BLaER1 treated with 17β-estradiol and CSF1 and Interleukin-3, amounts not matched to agents 10 nM and 100 nM (cell line): Measurements from ENCODE around the gene SZT2.

ENCODE experiments used
- H3K27ac ChIP-seq, 11 experiments: shearing (Covaris generic); formaldehyde crosslinking; 2 replicates each; pipeline ENCODE4 v1.8.1; 2022
- H3K27me3 ChIP-seq, 11 experiments: shearing (Covaris generic); formaldehyde crosslinking; 2 replicates each; pipeline ENCODE4 v1.8.1; 2022
- H3K36me3 ChIP-seq, 11 experiments: shearing (Covaris generic); formaldehyde crosslinking; 2 replicates each; pipeline ENCODE4 v1.8.1; 2022
- H3K4me1 ChIP-seq, 10 experiments: shearing (Covaris generic); formaldehyde crosslinking; 2 replicates each; pipeline ENCODE4 v1.8.1; 2022
- H3K4me2 ChIP-seq, 11 experiments: shearing (Covaris generic); formaldehyde crosslinking; 2 replicates each; pipeline ENCODE4 v1.8.1; 2022
- H3K4me3 ChIP-seq, 10 experiments: shearing (Covaris generic); formaldehyde crosslinking; 2 replicates each; pipeline ENCODE4 v1.8.1; 2022
- H3K9ac ChIP-seq, 11 experiments: shearing (Covaris generic); formaldehyde crosslinking; 2 replicates each; pipeline ENCODE4 v1.8.1; 2022
- H3K9me3 ChIP-seq, 11 experiments: shearing (Covaris generic); formaldehyde crosslinking; replicated peaks in 1 of 11; 2 replicates each; pipeline ENCODE4 v1.8.1; 2022
- H4K20me1 ChIP-seq, 11 experiments: shearing (Covaris generic); formaldehyde crosslinking; 2 replicates each; pipeline ENCODE4 v1.8.1; 2022
- Cebpa-rat ChIP-seq, 11 experiments: shearing (Covaris generic); IDR thresholded peaks; 2 replicates each; pipeline ENCODE4 v1.8.1; 2022

Gene SZT2

DNA sequence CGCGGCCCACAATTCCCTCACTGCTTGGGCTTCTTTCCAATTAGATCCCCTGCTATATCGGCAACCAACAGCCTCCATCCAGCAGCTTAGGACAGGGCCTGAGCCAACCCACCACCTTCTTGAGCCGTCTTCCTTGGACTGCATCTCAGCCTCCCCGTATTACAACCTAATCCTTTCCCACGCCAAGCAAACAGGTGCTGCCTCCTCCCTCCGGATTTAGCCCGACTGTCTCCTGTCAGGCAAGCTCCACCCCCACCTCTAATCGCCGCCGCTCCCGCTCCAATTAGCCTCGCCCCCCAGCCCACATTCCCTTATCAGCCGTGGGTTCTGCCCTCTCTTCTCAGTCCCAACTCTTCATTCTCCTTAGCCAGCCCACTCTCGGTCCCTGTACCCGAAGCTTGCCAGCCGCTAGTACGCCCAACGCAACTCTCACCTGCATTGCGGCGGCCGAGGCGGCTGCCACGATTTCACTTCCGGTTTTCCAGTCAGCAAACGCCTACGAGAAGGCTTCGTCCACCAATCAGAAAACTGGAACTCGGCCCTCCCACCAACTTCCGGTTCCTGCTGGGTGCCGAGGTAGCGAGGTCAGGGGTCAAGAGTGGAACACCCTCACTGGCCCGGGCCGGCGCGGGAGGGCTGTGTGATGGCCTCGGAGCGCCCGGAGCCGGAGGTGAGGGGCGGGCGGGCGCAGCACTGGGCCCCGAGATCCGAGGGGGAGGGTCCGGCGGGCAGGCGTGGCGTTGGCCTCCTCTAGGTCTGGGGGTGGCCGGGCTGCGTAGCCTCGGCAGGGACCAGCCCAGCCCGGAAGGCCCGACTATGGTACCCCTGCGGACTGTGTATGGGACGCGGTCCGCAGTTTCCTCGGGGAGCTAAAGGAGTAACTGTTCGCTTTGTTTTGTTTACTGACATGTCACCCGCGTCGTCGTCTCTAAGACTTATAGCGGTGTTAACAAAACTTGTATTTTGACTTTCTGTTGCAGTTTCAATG is at the start of gene SZT2, which contains the start of gene MED8:
Gene SZT2, plus strand, starts transcription at position 574 of the 988 bp plus-strand sequence. Its CDS starts 70 bp downstream, at position 644.
Gene MED8, minus strand, starts transcription at position 475 of the 988 bp plus-strand sequence. Its CDS starts 36 bp downstream, at position 439.
- TF ChIP-seq Cebpa-rat (IDR thresholded peaks at IDR 0.05) = no peak
- peaks cover 22 to 32% (median 26%) of the 10 kb centered on the region in 10 experiments for H3K4me1 ChIP-seq
- H4K20me1 ChIP-seq = peaks cover 0 to 27% (median 7%) of the 10 kb centered on the region in 11 experiments; a peak in 10 of 22 replicates
- no peaks in the 10 kb centered on the region for H3K27me3 ChIP-seq
- H3K9me3 ChIP-seq = no peaks in the 10 kb centered on the region
- H3K4me3 ChIP-seq = peak within 1 kb of the TSS; percentile 71 to 96 (median 88)
- peak within 1 kb of the TSS; percentile 78 to 89 (median 85) for H3K9ac ChIP-seq
- peaks cover 34 to 56% (median 43%) of the 10 kb centered on the region in 11 experiments for H3K36me3 ChIP-seq
- H3K4me2 ChIP-seq = peak within 1 kb of the TSS; percentile 82 to 97 (median 91)
- H3K27ac ChIP-seq = peak within 1 kb of the TSS; percentile 70 to 87 (median 82)

DNA sequence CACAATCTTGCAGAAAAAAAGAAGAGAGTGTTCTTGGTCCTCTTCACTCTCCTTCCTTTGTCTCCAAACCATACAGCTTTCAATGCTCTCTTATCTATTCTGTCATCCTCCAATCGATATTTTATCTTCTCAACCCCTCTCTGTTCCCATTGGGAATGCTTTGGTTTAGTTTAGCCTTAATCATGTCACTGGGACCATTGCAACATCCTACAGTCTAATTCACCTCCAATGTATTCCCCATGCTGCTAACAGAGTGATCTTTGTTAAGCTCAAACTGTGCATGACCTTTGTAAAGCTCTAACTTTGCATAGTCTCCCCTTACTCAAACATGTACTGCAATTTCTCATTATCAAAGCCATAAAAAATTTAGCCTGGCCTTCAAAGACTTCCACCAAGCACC is 49.1 kb upstream of the SZT2 start:
- peaks cover 4 to 17% (median 9%) of the 10 kb centered on the region in 10 experiments; a peak in 14 of 20 replicates for H3K4me1 ChIP-seq
- no peaks in the 10 kb centered on the region for H3K36me3 ChIP-seq
- H3K27ac ChIP-seq = no peak overlapping the region
- no peak overlapping the region for H3K4me3 ChIP-seq
- H3K9ac ChIP-seq = no peak overlapping the region
- no peak overlapping the region for H3K4me2 ChIP-seq
- TF ChIP-seq Cebpa-rat (IDR thresholded peaks at IDR 0.05) = no peak
- H4K20me1 ChIP-seq = no peaks in the 10 kb centered on the region; a peak in 1 of 22 replicates
- H3K27me3 ChIP-seq = no peaks in the 10 kb centered on the region
- H3K9me3 ChIP-seq = no peaks in the 10 kb centered on the region

GRCh38 chr1:43344267-43344850 is 45.3 kb upstream of the SZT2 start:
- TF ChIP-seq Cebpa-rat (IDR thresholded peaks at IDR 0.05) = no peak
- Histone ChIP-seq H3K27ac (no peak overlapping the region), H3K4me3 (no peak overlapping the region), H4K20me1 (no peaks in the 10 kb centered on the region), H3K4me2 (no peak overlapping the region), H3K9ac (no peak overlapping the region), H3K27me3 (no peaks in the 10 kb centered on the region), H3K9me3 (no peaks in the 10 kb centered on the region), H3K4me1 (peaks cover 4 to 17% (median 9%) of the 10 kb centered on the region in 10 experiments), H3K36me3 (no peaks in the 10 kb centered on the region)

GRCh38 chr1:43345120-43345519 is 44.6 kb upstream of the SZT2 start:
- H3K36me3 ChIP-seq = no peaks in the 10 kb centered on the region
- H3K27ac ChIP-seq = no peak overlapping the region
- H3K9me3 ChIP-seq = no peaks in the 10 kb centered on the region
- no peak for TF ChIP-seq Cebpa-rat (IDR thresholded peaks at IDR 0.05)
- no peak overlapping the region for H3K9ac ChIP-seq
- H3K4me2 ChIP-seq = peak overlapping the region in 2 of 11 experiments; percentile 38 to 48; a peak in 2 of 22 replicates
- no peaks in the 10 kb centered on the region for H3K27me3 ChIP-seq
- peaks cover 11 to 24% (median 17%) of the 10 kb centered on the region in 10 experiments for H3K4me1 ChIP-seq
- no peak overlapping the region for H3K4me3 ChIP-seq
- no peaks in the 10 kb centered on the region for H4K20me1 ChIP-seq

- Histone ChIP-seq H3K4me1 (peaks cover 12 to 34% (median 21%) of the 10 kb centered on the region in 10 experiments), H3K4me3 (no peak overlapping the region)
Measured at GRCh38 chr1:43346636-43347035, 43.1 kb upstream of the SZT2 start.

GRCh38 chr1:43348343-43348808 is 41.3 kb upstream of the SZT2 start:
- Histone ChIP-seq H3K4me3 (peak overlapping the region; percentile 49 to 71 (median 58)), H4K20me1 (no peaks in the 10 kb centered on the region), H3K9ac (peak overlapping the region; percentile 36 to 74 (median 67); a peak in 18 of 22 replicates), H3K4me1 (peaks cover 24 to 46% (median 34%) of the 10 kb centered on the region in 10 experiments), H3K4me2 (peak overlapping the region; percentile 71 to 92 (median 83)), H3K27me3 (no peaks in the 10 kb centered on the region), H3K36me3 (no peaks in the 10 kb centered on the region), H3K9me3 (no peaks in the 10 kb centered on the region), H3K27ac (peak overlapping the region in 9 of 11 experiments; percentile 28 to 77 (median 57); a peak in 13 of 22 replicates)
- TF ChIP-seq Cebpa-rat (IDR thresholded peaks at IDR 0.05) = no peak

More at GRCh38 chr1:43346636-43347035, 43.1 kb upstream of the SZT2 start:
- Histone ChIP-seq H3K4me2 (no peak overlapping the region), H4K20me1 (no peaks in the 10 kb centered on the region), H3K27ac (no peak overlapping the region), H3K9me3 (no peaks in the 10 kb centered on the region), H3K36me3 (no peaks in the 10 kb centered on the region), H3K27me3 (no peaks in the 10 kb centered on the region), H3K9ac (no peak overlapping the region)
- no peak for TF ChIP-seq Cebpa-rat (IDR thresholded peaks at IDR 0.05)

- Histone ChIP-seq H3K27ac (peak overlapping the region in 10 of 11 experiments; percentile 38 to 77 (median 60); a peak in 19 of 22 replicates), H3K4me1 (peaks cover 24 to 46% (median 34%) of the 10 kb centered on the region in 10 experiments), H4K20me1 (no peaks in the 10 kb centered on the region), H3K4me3 (peak overlapping the region; percentile 49 to 71 (median 58)), H3K27me3 (no peaks in the 10 kb centered on the region), H3K9me3 (no peaks in the 10 kb centered on the region), H3K4me2 (peak overlapping the region; percentile 71 to 92 (median 83)), H3K9ac (peak overlapping the region; percentile 36 to 74 (median 67); a peak in 21 of 22 replicates), H3K36me3 (no peaks in the 10 kb centered on the region)
- TF ChIP-seq Cebpa-rat (IDR thresholded peaks at IDR 0.05) = no peak
Measured at GRCh38 chr1:43348809-43349593, 40.7 kb upstream of the SZT2 start.

DNA sequence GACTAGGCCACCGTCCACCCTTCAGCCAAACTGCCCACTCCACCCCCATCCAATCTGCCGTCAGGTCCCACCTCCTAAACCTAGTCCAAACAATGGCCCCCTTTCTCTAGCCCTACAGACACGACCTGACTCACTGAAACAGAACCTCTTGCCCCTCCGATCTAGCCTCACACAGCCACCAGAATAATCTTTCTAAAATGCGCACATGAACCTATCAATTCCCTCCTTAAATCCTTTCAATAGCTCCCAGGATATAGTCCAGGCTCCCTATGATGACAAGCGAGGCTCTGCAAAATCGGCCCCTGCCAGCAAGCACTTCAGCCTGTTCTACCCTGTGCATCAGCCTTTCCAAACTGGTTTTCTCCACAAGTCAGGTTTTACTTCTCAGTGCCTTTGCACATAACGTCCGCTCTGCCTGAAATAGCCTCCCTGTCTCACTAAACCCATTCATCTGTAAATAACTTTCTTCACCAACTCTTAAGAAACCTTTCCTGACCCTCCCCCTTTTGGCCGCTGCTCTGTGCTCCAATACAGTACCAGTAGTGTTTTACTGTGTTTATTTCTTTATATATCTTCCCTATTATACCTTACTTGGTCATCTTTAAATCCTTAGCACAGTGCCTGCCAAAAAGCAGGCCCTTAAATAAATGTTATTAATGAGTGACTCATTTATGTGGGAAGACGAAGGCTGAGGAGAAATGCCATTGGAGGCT is 39.9 kb upstream of the SZT2 start:
- H3K4me1 ChIP-seq = peaks cover 24 to 46% (median 34%) of the 10 kb centered on the region in 10 experiments
- peak overlapping the region; percentile 36 to 74 (median 67); a peak in 19 of 22 replicates for H3K9ac ChIP-seq
- H3K9me3 ChIP-seq = no peaks in the 10 kb centered on the region
- H4K20me1 ChIP-seq = no peaks in the 10 kb centered on the region
- H3K27me3 ChIP-seq = no peaks in the 10 kb centered on the region
- H3K27ac ChIP-seq = peak overlapping the region in 9 of 11 experiments; percentile 38 to 77 (median 62); a peak in 18 of 22 replicates
- peak overlapping the region; percentile 49 to 71 (median 58) for H3K4me3 ChIP-seq
- peak overlapping the region; percentile 71 to 92 (median 83) for H3K4me2 ChIP-seq
- H3K36me3 ChIP-seq = no peaks in the 10 kb centered on the region
- TF ChIP-seq Cebpa-rat (IDR thresholded peaks at IDR 0.05) = no peak
